ENCODE results near the gene TAAR8. TPM values are rescaled to one million over a fixed set of nuclear protein-coding genes. Genes with fewer than 3 reads are reported as not detected.

Gene TAAR8
- total RNA-seq, 1 experiment from 2014 or later, result not detected

DNA sequence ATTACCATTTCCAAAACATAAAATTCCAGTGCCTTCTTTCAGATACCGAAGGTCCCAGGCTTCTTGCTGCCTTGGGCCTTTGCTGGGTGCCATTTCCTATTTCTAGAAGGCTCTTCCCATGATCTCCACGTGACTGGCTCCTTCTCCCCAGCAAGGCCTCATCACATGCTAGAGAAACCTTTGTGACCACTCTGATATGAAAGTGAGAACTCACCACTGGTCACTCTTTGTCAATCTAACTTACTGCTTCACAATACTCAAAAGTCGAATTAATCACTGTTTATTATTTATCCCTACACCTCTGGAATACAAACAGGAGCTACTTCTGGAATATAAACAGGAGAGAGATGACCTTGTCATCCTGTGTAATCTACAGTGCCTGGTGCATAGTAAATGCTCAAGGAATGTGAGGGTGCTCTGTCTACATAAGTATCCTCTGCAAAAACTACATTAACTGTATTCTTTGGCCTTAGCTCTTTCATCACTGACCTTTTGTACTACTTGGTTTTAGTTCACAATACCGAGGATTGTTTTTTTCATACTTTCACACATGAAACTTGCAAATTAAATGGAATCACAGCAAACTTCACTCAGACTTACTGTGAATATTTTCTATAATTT, 41.2 kb upstream of the TAAR8 start:
- Histone ChIP-seq H3K9me3 (ENCODE audit: low read length) (no peaks in the 10 kb centered on the region), H3K9me2 (replicated peaks; ENCODE audit: low read length) (no peaks in the 10 kb centered on the region), H2AFZ (ENCODE audit: low read length) (no peak overlapping the region), H3K79me2 (ENCODE audit: low read length) (peaks cover 59% of the 10 kb centered on the region), H3K36me3 (ENCODE audit: low read depth, low read length) (no peaks in the 10 kb centered on the region), H3K4me2 (ENCODE audit: low read length) (peak overlapping the region; percentile 85), H4K20me1 (ENCODE audit: low read length) (0 out of 2 replicates have a peak, but pooled peaks cover 9% of the 10 kb centered on the region), H3K4me3 (ENCODE audit: low read length) (peak overlapping the region; percentile 68), H3K27ac (ENCODE audit: low read length) (no peak overlapping the region), H3K27me3 (ENCODE audit: low read length) (no peaks in the 10 kb centered on the region), H3F3A (ENCODE audit: low read length, unreplicated experiment) (no peaks in the 10 kb centered on the region), H3K9ac (ENCODE audit: low read length) (no peak overlapping the region; the same call in 1 of the 2 replicates), H3K4me1 (ENCODE audit: insufficient read depth, low read length) (peaks cover 18% of the 10 kb centered on the region)
- no peak for ATAC-seq
- TF ChIP-seq EZH2phosphoT487 (IDR thresholded peaks at IDR 0.05; ENCODE audit: borderline replicate concordance, low read length), result no peak
- no peak for TF ChIP-seq EZH2 (IDR thresholded peaks at IDR 0.05; ENCODE audit: low read length, unreplicated experiment)
- TF ChIP-seq, protein P1, sequence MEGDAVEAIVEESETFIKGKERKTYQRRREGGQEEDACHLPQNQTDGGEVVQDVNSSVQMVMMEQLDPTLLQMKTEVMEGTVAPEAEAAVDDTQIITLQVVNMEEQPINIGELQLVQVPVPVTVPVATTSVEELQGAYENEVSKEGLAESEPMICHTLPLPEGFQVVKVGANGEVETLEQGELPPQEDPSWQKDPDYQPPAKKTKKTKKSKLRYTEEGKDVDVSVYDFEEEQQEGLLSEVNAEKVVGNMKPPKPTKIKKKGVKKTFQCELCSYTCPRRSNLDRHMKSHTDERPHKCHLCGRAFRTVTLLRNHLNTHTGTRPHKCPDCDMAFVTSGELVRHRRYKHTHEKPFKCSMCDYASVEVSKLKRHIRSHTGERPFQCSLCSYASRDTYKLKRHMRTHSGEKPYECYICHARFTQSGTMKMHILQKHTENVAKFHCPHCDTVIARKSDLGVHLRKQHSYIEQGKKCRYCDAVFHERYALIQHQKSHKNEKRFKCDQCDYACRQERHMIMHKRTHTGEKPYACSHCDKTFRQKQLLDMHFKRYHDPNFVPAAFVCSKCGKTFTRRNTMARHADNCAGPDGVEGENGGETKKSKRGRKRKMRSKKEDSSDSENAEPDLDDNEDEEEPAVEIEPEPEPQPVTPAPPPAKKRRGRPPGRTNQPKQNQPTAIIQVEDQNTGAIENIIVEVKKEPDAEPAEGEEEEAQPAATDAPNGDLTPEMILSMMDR (conservative IDR thresholded peaks at IDR 0.05; ENCODE audit: low read depth, low read length), result no peak
- ChIA-PET CTCF (no interaction called here), POLR2A (ENCODE audit: unreplicated experiment) (no interaction called here)
- no peak for DNase-seq
- intact Hi-C loops (cut with micrococcal nuclease), result no loop called here
- no TSS peak for BruUV-seq (replicated peaks)

DNA sequence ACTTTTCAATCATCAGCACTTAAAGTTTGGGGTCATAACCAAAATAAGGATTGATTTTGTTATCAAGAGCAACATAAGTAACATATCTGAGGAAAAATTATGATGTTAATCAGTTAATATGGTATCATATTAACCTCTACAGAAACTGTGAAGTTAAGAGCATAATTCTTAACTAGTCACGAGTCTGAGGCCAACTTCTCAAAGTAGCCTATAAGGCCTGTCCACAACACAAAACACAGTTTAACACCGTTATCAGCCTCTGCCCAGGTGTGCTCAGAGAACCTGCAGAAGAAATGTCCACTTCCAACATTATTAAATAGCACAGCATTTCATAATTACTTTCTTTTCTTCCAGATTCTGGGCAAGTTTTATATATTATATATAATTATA, 40.6 kb upstream of the TAAR8 start:
- CTCF ChIA-PET, result no interaction called here

DNA sequence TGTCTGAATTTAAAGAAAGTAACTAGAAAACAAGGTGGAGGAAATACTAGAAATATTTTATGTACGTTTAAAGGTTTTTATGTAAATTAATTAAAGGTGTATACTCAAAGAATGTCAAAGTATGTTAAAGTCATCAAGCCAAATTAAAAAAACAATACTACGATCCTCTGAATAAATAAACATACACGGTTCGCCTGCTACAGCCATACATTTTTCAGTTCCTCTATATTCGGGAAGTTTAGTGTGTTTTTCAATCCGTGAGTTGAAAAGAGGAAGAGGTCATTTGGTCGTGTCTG, 40.2 kb upstream of the TAAR8 start:
- ChIA-PET CTCF (no interaction called here), POLR2A (ENCODE audit: unreplicated experiment) (no interaction called here)
- Histone ChIP-seq H3K79me2 (ENCODE audit: low read length) (peaks cover 50% of the 10 kb centered on the region), H3K27me3 (ENCODE audit: low read length) (no peaks in the 10 kb centered on the region), H3K4me2 (ENCODE audit: low read length) (peak overlapping the region; percentile 85), H3K9me3 (ENCODE audit: low read length) (no peaks in the 10 kb centered on the region), H3K9ac (ENCODE audit: low read length) (peak overlapping the region; percentile 83), H3K9me2 (replicated peaks; ENCODE audit: low read length) (no peaks in the 10 kb centered on the region), H3K4me3 (ENCODE audit: low read length) (peak overlapping the region; percentile 68), H3K27ac (ENCODE audit: low read length) (peak overlapping the region; percentile 7; the same call in 1 of the 2 replicates), H2AFZ (ENCODE audit: low read length) (peak overlapping the region; percentile 74), H4K20me1 (ENCODE audit: low read length) (0 out of 2 replicates have a peak, but pooled peaks cover 9% of the 10 kb centered on the region), H3F3A (ENCODE audit: low read length, unreplicated experiment) (no peaks in the 10 kb centered on the region), H3K4me1 (ENCODE audit: insufficient read depth, low read length) (peaks cover 18% of the 10 kb centered on the region), H3K36me3 (ENCODE audit: low read depth, low read length) (no peaks in the 10 kb centered on the region)
- TF ChIP-seq EZH2phosphoT487 (IDR thresholded peaks at IDR 0.05; ENCODE audit: borderline replicate concordance, low read length) (no peak), EZH2 (IDR thresholded peaks at IDR 0.05; ENCODE audit: low read length, unreplicated experiment) (no peak)
- TF ChIP-seq, protein P1 (conservative IDR thresholded peaks at IDR 0.05; ENCODE audit: low read depth, low read length), result no peak
- ATAC-seq (no peak), DNase-seq (no peak)
- BruUV-seq (replicated peaks), result TSS peak; percentile 57
- intact Hi-C loops (cut with micrococcal nuclease), result no loop called here

More for the DNA sequence above, 40.6 kb upstream of the TAAR8 start:
- Histone ChIP-seq H3K27me3 (ENCODE audit: low read length) (no peaks in the 10 kb centered on the region), H4K20me1 (ENCODE audit: low read length) (0 out of 2 replicates have a peak, but pooled peaks cover 9% of the 10 kb centered on the region), H3K9me2 (replicated peaks; ENCODE audit: low read length) (no peaks in the 10 kb centered on the region), H3K9me3 (ENCODE audit: low read length) (no peaks in the 10 kb centered on the region), H3K9ac (ENCODE audit: low read length) (peak overlapping the region; percentile 83; the same call in 1 of the 2 replicates), H3K36me3 (ENCODE audit: low read depth, low read length) (no peaks in the 10 kb centered on the region), H3F3A (ENCODE audit: low read length, unreplicated experiment) (no peaks in the 10 kb centered on the region), H3K4me3 (ENCODE audit: low read length) (peak overlapping the region; percentile 68), H3K4me2 (ENCODE audit: low read length) (peak overlapping the region; percentile 85), H3K4me1 (ENCODE audit: insufficient read depth, low read length) (peaks cover 18% of the 10 kb centered on the region), H2AFZ (ENCODE audit: low read length) (no peak overlapping the region), H3K79me2 (ENCODE audit: low read length) (peaks cover 54% of the 10 kb centered on the region), H3K27ac (ENCODE audit: low read length) (no peak overlapping the region)
- no peak for TF ChIP-seq EZH2phosphoT487 (IDR thresholded peaks at IDR 0.05; ENCODE audit: borderline replicate concordance, low read length)
- TF ChIP-seq, protein P1 (conservative IDR thresholded peaks at IDR 0.05; ENCODE audit: low read depth, low read length), result no peak
- no peak for TF ChIP-seq EZH2 (IDR thresholded peaks at IDR 0.05; ENCODE audit: low read length, unreplicated experiment)
- ATAC-seq, result no peak
- DNase-seq, result no peak
- POLR2A ChIA-PET (ENCODE audit: unreplicated experiment), result no interaction called here
- BruUV-seq (replicated peaks), result no TSS peak
- intact Hi-C loops (cut with micrococcal nuclease), result no loop called here

Data from PC-3 (cell line).